ENCODE measurements around the gene MROH9. TPM values are rescaled to one million over a fixed set of nuclear protein-coding genes. Genes with fewer than 3 reads are reported as not detected.

Gene MROH9
- total RNA-seq, 1 donor from 2014 or later: not detected

DNA sequence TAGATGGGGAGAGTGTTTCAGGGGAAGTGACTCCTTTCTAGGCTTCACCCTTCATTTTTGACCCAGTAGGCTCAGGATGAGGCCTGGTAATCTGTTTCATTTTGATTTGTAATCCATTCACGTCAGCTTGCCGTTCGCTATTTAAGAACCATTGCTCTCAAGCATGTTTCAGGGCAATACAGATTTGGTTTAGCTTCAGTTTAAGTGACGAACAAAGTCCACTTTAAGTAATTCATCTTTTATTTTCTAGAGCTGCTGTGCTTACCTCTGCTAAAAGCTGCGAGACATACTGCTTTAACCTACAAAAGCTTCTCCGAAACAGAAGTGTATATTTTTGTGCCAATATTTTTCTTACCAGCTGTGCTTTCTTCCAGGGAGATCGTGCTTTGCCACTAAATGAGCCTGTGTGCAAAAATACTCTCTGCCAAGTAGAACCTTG, 146.4 kb downstream of the MROH9 start:
- H3K27ac Mint-ChIP-seq (ENCODE audit: unreplicated experiment): no peak overlapping the region
- H3K36me3 Mint-ChIP-seq (ENCODE audit: low read depth): no peaks in the 10 kb centered on the region
- no peaks in the 10 kb centered on the region for H3K27me3 Mint-ChIP-seq (ENCODE audit: low read depth)
- DNase-seq (ENCODE audit: low spot score): no peak
- H3K4me1 Mint-ChIP-seq (ENCODE audit: low read depth): peaks cover 20% of the 10 kb centered on the region
- H3K9me3 Mint-ChIP-seq (ENCODE audit: low read depth): peaks cover under 1% of the 10 kb centered on the region
- TF ChIP-seq CTCF (IDR thresholded peaks at IDR 0.05): no peak
- H3K4me3 Mint-ChIP-seq (ENCODE audit: unreplicated experiment): no peak overlapping the region

- Mint-ChIP-seq H3K9me3 (ENCODE audit: low read depth) (no peaks in the 10 kb centered on the region), H3K4me3 (ENCODE audit: unreplicated experiment) (no peak overlapping the region), H3K27ac (ENCODE audit: unreplicated experiment) (no peak overlapping the region), H3K27me3 (ENCODE audit: low read depth) (no peaks in the 10 kb centered on the region), H3K4me1 (ENCODE audit: low read depth) (peaks cover 20% of the 10 kb centered on the region), H3K36me3 (ENCODE audit: low read depth) (no peaks in the 10 kb centered on the region)
- DNase-seq (ENCODE audit: low spot score): no peak
- TF ChIP-seq CTCF (IDR thresholded peaks at IDR 0.05): no peak
Observed at GRCh38 chr1:171082606-171083005, 147.3 kb downstream of the MROH9 start.

DNA sequence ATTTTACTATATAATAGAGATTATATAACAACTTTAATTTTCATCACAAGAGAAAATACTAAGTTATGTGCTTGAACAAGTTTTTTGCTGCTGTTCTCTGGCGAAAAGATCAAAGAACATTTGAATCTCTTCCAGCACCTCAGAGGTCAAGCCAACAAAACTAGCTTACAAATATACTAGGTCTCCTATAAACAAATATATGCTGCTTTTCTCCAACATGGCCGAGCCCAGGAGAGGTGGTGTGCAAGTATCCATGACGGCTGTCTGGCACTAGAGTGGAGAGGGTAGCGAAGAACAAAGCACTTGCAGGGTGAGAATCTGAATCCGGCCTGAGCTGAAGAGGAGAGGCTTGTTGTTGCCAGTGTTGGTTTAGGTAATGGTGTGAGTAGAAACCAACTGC, 147.9 kb downstream of the MROH9 start:
- no peak for TF ChIP-seq CTCF (IDR thresholded peaks at IDR 0.05)
- Mint-ChIP-seq H3K4me3 (ENCODE audit: unreplicated experiment) (no peak overlapping the region), H3K36me3 (ENCODE audit: low read depth) (no peaks in the 10 kb centered on the region), H3K9me3 (ENCODE audit: low read depth) (no peaks in the 10 kb centered on the region), H3K4me1 (ENCODE audit: low read depth) (peaks cover 20% of the 10 kb centered on the region), H3K27ac (ENCODE audit: unreplicated experiment) (no peak overlapping the region), H3K27me3 (ENCODE audit: low read depth) (no peaks in the 10 kb centered on the region)
- no peak for DNase-seq (ENCODE audit: low spot score)

DNA sequence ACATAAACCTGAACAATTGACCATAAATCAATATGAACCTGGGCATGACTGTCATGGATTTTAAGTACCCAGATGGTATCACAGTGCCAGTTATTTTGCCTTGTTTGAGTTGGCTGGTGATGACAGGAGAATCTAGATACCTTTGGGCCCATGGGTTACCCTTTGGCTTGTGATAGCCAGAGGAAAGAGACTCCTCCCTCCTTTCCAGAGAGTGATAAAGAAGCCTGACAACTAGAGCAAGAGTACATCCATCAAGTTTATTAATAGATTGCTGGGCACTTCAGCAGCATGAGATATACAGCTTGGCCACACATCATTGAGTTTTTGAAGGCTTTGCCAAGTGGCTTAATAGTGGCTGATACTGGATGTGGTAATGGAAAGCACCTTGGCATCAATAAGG, 148.8 kb downstream of the MROH9 start:
- H3K27me3 Mint-ChIP-seq (ENCODE audit: low read depth): no peaks in the 10 kb centered on the region
- H3K4me1 Mint-ChIP-seq (ENCODE audit: low read depth): peaks cover 20% of the 10 kb centered on the region
- H3K9me3 Mint-ChIP-seq (ENCODE audit: low read depth): no peaks in the 10 kb centered on the region
- no peak overlapping the region for H3K27ac Mint-ChIP-seq (ENCODE audit: unreplicated experiment)
- no peak for TF ChIP-seq CTCF (IDR thresholded peaks at IDR 0.05)
- H3K4me3 Mint-ChIP-seq (ENCODE audit: unreplicated experiment): no peak overlapping the region
- no peak for DNase-seq (ENCODE audit: low spot score)
- no peaks in the 10 kb centered on the region for H3K36me3 Mint-ChIP-seq (ENCODE audit: low read depth)

- no peak overlapping the region for H3K4me3 Mint-ChIP-seq (ENCODE audit: unreplicated experiment)
- H3K27ac Mint-ChIP-seq (ENCODE audit: unreplicated experiment): no peak overlapping the region
- peaks cover 20% of the 10 kb centered on the region for H3K4me1 Mint-ChIP-seq (ENCODE audit: low read depth)
- no peak for DNase-seq (ENCODE audit: low spot score)
- no peak for TF ChIP-seq CTCF (IDR thresholded peaks at IDR 0.05)
- no peaks in the 10 kb centered on the region for H3K27me3 Mint-ChIP-seq (ENCODE audit: low read depth)
- H3K9me3 Mint-ChIP-seq (ENCODE audit: low read depth): no peaks in the 10 kb centered on the region
- H3K36me3 Mint-ChIP-seq (ENCODE audit: low read depth): no peaks in the 10 kb centered on the region
Observed at GRCh38 chr1:171084870-171085269, 149.5 kb downstream of the MROH9 start.

All from chondrocyte (in vitro differentiated cells).